GM21447 (cell line): ENCODE results near the gene HID1.
A peak's percentile ranks its signal among the peaks of the same experiment; 100 is the strongest.
"Not testable (repeated sequence)": the region's sequence is repeated elsewhere in the genome, so short reads cannot be mapped to it uniquely, and the experiment has no call there.

Experiments used
- ATAC-seq: cut with Tn5 transposase; IDR thresholded peaks from one replicate; pipeline ENCODE4 v1.9.1; 2021; ENCODE audit not compliant: unreplicated experiment

Gene HID1

DNA sequence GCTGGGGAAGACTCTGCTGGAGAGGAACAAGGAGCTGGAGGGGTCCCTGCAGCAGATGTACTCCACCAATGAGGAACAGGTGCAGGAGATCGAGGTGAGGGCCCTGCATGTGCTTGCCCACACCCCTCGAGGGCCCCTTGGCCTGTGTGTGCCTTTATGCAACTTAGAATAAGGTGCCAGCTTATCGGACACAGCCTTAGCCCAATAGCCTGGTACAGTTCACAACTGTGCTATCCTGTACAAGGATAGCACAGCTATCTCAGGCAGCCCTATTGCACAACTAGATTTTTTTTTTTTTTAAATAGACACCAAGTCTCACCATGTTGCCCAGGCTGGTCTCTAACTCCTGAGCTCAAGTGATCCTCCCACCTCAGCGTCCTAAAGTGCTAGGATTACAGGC, 27.0 kb upstream of the HID1 start:
- ATAC-seq: no peak

DNA sequence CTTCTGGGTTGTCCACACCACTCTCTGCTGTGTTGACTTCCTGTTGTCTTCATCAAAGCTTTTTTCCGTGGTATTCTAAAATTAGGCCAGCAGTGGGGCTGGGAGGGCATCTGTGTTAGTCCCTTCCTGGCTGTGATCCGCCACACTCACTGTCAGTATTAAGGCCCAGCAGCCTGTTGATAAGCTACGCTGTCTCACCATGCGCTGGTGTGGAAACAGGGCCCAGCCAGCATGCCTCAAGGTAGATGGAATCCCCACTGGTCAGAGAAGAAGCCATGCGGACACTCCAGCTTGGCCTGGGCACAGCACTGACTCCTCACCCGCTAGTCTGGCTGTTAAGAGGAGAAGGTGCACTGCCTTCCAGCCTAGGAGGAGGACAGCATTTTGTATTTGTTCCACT, 26.2 kb upstream of the HID1 start:
- ATAC-seq: no peak

- ATAC-seq: no peak
These were observed 23.3 kb upstream of the HID1 start for GRCh38 chr17:74995847-74996246.

DNA sequence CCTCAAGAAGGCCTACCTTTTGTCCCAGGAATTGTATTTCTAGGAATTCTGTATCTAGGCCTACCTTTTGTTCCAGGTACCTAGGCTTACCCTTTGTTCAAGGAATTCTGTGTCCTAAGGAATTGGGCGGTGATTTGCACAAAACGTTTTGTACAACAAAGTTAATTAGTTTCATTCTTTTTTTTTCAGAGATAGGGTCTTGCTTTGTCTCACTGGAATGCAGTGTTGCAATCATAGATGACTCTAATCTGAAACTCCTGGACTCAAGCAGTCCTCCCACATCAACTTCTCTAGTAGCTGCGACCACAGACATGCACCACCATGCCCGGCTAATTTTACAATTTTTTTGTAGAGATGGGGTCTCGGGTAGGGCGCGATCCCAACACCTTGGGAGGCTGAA, 21.9 kb upstream of the HID1 start:
- ATAC-seq: no peak

DNA sequence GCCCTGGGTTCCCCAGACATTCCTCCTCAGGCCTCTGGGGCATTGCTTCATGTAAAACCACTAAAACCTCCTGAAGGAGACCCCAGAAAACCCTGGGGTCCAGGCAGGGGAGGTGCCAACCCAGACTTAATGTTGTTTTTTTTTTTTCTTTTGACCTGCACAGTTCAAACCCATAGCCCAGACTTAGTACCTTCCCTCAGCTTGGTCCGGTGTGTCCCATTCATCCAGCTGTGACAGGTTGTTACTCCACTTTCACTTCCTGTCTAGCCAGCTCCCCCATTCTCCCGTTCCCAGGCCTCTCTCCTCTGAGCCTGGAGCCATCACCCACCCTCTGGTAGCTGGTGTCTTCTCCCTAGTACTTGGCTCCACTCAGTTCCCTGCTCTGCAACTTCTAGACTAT, 19.7 kb upstream of the HID1 start:
- no peak for ATAC-seq

DNA sequence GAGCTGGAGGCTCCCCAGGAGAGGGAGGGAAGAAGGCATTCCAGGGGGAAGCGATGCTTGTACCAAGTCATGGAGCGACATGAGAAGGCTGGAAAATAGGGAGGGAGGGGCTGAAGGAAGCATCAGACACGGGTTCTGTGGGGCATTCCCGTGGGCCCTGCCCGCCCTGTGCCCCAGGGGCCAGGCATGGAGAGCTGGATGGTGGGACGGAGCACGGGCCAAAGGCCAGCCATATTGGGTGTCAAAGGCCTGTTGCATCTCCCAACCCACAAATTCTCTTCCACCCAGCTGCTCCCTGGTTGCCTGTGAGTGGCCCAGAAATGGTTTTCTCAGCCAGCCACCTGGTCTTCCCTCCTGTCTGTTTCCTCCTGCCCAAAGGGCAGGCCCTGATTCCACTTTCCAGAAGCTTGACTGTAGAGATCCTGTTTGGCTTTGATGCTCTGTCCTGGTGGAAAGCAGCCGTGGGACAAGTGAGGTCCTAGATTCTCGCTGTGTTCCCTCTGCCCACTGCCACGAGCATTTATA, 18.1 kb upstream of the HID1 start:
- ATAC-seq: no peak

DNA sequence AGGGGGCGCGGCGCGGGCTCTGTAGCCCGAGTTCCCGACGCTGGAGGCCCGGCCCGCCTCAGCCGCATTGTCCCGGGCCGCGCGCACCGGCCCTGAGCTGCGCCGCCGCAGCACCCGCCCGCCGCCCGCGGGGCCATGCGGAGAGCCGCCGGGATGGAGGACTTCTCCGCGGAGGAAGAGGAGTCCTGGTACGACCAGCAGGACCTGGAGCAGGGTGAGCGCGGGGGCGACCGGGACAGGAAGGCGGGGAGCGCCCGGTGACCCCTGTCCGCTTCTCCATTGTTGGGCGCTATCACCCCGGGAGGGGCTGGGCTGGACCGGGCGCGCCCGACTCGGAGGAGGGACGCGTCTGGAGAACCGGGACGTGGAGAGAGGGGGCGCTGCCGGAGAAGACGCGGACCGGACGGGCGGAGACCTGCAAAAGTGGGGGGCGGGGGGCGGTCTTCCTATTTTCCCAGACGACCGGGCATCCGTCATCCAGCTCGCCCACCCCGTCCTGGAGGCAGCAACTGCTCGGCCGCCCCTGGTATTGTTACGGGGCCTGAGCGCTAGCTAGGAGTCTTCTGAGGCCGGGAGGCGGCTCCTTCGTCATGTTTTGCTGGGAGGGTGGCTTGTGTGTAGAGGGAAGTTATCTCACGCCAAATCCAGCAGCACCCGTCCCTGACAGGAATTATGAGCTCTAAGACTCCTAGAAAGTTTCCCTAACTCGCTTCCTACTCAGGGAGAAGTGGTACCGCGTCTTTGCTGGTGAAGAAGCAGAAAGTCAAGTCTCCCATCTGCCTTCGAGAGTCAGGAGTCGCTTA, 15.6 kb upstream of the HID1 start:
- peak; percentile 25 for ATAC-seq

- peak; percentile 98 for ATAC-seq
These were observed 14.9 kb upstream of the HID1 start, which contains the start of gene CDR2L for GRCh38 chr17:74987418-74987908. TSS of gene CDR2L (plus strand) at chr17:74987632. CDS start at chr17:74988044, 412 bp downstream.

DNA sequence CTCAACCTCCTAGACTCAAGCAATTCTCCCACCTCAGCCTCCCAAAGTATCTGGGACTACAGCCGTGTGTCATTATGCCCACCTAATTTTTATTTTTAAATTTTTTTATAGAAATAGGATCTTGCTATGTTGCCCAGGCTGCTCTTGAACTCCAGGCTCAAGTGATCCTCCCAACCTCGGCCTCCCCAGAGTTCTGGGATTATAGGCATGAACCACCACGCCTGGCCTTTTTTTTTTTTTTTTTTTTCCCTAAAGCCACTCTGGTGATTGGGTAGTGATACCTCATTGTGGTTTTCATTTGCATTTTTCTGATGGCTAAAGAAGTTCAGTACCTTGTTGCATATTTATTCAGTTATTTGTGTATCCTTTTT, 13.6 kb upstream of the HID1 start:
- no peak for ATAC-seq

DNA sequence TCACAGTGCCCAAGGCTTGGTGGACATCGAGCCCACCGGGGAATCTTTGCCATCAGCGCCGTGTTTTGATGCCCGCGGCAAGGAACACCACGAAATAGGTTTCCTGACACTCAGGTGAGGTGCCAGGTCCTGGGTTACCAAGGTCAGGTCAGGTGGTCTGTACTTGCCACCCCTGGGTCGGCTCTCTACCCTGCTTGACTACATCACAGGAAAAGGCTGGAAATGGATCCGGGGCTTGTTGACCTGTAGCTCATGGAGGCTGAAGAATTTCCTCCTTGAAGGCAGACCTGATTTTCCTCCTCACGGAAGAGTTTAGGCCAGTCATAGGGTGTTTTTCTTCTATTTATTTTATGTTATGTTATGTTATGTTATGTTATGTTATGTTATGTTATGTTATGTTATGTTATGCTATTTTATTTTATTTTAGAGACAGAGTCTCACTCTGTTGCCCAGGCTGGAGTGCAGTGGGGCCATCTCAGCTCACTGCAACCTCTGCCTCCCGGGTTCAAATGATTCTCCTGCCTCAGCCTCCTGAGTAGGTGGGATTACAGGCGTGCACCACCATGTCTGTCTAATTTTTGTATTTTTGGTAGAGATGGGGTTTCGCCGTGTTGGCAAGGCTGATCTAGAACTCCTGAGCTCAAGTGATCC, 10.2 kb upstream of the HID1 start:
- not testable (repeated sequence) for ATAC-seq

- ATAC-seq: no peak
These were observed 9.6 kb upstream of the HID1 start for GRCh38 chr17:74981979-74982662.

- ATAC-seq: no peak
These were observed 8.9 kb upstream of the HID1 start for GRCh38 chr17:74981318-74981978.

DNA sequence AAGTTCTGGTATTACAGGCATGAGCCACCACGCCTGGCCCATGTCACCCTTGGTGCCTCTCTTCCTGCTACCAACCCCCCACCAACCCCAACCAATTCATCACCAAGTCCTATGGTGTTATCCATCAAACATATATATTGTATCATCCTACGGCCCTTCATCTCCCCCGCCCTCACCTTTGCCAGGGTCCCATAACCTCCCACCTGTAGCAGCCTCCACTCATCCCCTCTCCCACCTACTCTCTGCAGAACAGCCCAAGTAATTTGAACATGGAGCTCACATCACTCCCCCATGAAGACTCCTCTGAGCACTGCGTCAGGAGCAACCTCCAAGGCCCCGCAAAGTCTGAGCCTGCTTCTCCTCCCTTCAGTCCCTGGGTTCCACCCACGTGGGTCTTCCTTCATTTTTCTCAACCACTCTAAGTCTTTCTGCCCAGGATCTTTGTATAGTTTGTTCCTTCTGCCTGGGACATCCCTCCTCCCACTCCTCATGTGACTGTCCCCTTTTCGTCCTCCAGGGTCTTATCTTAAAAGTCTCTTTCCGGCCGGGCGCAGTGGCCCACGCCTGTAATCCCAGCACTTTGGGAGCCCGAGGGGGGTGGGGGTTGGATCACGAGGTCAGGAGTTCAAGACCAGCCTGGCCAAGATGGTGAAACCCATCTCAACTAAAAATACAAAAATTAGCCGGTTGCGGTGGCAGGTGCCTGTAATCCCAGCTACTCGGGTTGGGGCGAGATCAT, 7.0 kb upstream of the HID1 start:
- no peak for ATAC-seq

- no peak for ATAC-seq
These were observed 5.7 kb upstream of the HID1 start for GRCh38 chr17:74978240-74978639.

DNA sequence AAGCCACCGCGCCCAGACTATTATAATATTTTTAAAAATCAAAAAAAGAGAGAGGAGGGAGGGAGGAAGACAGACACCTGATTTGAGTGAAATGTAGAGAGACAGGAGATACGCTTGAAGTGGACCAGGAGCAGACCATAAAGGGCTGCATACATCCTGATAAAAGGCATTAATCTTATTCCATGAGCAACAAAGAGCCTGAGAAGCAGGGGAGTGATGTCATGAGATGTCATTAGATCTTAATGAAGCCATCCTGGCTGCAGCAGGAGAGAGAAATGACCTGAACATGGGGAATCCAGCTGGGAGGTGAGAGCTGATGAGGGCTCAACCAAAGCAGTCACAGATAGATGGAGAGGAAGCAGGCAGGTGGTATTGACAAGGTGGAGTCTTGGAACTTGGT, 5.2 kb upstream of the HID1 start:
- no peak for ATAC-seq

DNA sequence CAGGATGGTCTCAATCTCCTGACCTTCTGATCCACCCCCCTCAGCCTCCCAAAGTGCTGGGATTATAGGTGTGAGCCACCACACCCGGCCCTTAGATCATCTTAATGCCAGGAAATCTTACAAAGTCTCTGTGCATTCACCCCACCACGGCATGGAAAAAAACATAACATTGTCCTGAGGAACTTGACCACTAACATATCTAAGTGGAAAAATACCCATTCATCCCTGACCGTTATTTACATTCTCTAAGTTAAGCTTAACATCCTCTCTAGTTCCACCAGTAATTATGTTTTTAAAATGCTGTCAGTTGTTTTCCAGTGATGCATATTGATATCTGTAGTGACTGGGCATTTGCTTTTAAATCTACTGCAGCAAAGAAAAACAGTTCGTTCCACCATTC, 3.4 kb upstream of the HID1 start:
- ATAC-seq: no peak

GRCh38 chr17:74972973-74973328, 392 bp upstream of the HID1 start:
- ATAC-seq: no peak

DNA sequence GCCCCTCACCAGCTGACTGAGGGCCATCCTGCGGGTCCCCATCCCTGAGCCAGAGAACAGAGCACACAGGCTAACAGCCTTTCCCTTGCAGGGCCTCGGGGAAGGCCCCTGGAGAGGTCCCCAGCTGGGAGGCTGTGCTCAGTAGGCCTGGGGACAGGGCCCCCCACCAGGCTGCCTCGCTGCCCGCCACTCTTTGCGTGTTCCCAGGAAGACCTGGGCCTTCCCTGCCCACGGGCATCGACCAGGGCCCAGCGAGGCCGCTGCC, 785 bp downstream of the HID1 start:
- ATAC-seq: no peak

- no peak for ATAC-seq
These were observed 1.3 kb downstream of the HID1 start for GRCh38 chr17:74971069-74971841.

- no peak for ATAC-seq
These were observed 2.2 kb downstream of the HID1 start for GRCh38 chr17:74970395-74970794.
